Testis (tissue), 2 donors: ENCODE data around the gene RARG.

Experiments
- POLR2A ChIP-seq: fragments of 450-650 bp; IDR thresholded peaks from one replicate; pipeline ENCODE4 v1.6.1; 2017; ENCODE audit warnings: antibody characterized with exemption, mild to moderate bottlenecking, moderate library complexity
- TF ChIP-seq, protein P1 (sequence below), 3 experiments: fragments of 450-650 bp in 2 of 3; fragments of 200-600 bp in 1 of 3; sonication (generic) in 1 of 3; IDR thresholded peaks; one replicate each; pipeline ENCODE4 v1.5.1; 2016 to 2019; ENCODE audit warnings: antibody characterized with exemption in 3 of 3, mild to moderate bottlenecking in 2 of 3, moderate library complexity in 1 of 3

DNA sequence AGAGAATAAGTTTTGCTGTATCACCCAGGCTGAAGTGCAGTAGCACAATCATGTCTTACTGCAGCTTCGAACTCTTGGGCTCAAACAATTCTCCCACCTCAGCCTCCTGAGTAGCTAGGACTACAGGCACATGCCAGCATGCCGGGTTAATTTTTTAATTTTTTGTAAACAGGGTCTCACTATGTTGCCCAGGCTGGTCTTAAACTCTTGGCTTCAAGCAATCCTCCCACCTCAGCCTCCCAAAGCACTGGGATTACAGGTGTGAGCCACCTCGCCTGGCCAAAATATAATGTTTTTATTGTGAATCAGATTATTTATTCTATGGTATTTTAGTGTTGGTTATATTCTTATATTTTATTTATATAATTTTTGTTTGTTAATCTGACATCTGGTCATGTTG, 55.3 kb downstream of the RARG start:
- TF ChIP-seq, protein P1, sequence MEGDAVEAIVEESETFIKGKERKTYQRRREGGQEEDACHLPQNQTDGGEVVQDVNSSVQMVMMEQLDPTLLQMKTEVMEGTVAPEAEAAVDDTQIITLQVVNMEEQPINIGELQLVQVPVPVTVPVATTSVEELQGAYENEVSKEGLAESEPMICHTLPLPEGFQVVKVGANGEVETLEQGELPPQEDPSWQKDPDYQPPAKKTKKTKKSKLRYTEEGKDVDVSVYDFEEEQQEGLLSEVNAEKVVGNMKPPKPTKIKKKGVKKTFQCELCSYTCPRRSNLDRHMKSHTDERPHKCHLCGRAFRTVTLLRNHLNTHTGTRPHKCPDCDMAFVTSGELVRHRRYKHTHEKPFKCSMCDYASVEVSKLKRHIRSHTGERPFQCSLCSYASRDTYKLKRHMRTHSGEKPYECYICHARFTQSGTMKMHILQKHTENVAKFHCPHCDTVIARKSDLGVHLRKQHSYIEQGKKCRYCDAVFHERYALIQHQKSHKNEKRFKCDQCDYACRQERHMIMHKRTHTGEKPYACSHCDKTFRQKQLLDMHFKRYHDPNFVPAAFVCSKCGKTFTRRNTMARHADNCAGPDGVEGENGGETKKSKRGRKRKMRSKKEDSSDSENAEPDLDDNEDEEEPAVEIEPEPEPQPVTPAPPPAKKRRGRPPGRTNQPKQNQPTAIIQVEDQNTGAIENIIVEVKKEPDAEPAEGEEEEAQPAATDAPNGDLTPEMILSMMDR (IDR thresholded peaks at IDR 0.05): no peak
- TF ChIP-seq POLR2A: no peak
